22Rv1 (cell line): ENCODE data around the gene CLINT1.

Experiments used
- ZFX ChIP-seq: fragments of 450-650 bp; IDR thresholded peaks from 2 replicates; pipeline ENCODE4 v1.6.1; 2017; ENCODE audit warnings: antibody characterized with exemption, borderline replicate concordance
- TF ChIP-seq, protein P1 (sequence below): fragments of 450-650 bp; IDR thresholded peaks from 2 replicates; pipeline ENCODE4 v1.5.1; 2017; ENCODE audit warnings: mild to moderate bottlenecking

DNA sequence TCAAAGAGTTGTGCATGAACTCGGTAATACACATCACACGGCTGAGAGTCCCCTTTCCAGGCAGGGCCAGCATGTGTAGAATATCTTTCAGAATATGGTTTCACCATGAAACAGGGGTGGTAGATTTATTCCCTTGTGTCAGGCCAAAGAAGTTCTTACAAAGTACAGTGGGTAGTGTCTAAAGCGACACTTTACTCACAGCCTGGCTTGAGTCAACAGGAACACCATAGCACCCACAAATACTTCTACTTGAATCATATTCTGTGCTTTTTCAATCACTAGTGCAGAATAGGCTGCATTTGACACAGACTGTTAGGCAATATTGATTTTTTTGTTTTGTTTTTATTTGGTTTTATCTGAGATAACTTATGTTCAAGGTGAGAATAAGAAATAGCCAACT, 102.8 kb downstream of the CLINT1 start:
- TF ChIP-seq, protein P1, sequence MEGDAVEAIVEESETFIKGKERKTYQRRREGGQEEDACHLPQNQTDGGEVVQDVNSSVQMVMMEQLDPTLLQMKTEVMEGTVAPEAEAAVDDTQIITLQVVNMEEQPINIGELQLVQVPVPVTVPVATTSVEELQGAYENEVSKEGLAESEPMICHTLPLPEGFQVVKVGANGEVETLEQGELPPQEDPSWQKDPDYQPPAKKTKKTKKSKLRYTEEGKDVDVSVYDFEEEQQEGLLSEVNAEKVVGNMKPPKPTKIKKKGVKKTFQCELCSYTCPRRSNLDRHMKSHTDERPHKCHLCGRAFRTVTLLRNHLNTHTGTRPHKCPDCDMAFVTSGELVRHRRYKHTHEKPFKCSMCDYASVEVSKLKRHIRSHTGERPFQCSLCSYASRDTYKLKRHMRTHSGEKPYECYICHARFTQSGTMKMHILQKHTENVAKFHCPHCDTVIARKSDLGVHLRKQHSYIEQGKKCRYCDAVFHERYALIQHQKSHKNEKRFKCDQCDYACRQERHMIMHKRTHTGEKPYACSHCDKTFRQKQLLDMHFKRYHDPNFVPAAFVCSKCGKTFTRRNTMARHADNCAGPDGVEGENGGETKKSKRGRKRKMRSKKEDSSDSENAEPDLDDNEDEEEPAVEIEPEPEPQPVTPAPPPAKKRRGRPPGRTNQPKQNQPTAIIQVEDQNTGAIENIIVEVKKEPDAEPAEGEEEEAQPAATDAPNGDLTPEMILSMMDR, result no peak
- TF ChIP-seq ZFX, result no peak
